Stimulated activated naive CD8-positive, alpha-beta T cell treated with anti-CD3 and anti-CD28 coated beads, Interleukin-15, Interleukin-2, amounts not matched to agents 100 U/mL and 50 U/mL, for 24 hours (primary cell): ENCODE measurements around the gene KSR2.

ENCODE experiments used
- ATAC-seq: fragments of 150-1000 bp; cut with Tn5 transposase; one replicate; pipeline ENCODE4 v1.10.0; 2021
- DNase-seq: peaks from one replicate; pipeline ENCODE4 v3.0.0; 2021

KSR2 gene

GRCh38 chr12:117526757-117527478 lies 441.9 kb downstream of the KSR2 start:
- ATAC-seq (no peak), DNase-seq (no peak)

GRCh38 chr12:117525766-117526165 lies 443.0 kb downstream of the KSR2 start:
- ATAC-seq (no peak), DNase-seq (no peak)

GRCh38 chr12:117524806-117525205 lies 444.0 kb downstream of the KSR2 start:
- ATAC-seq: no peak
- no peak for DNase-seq

GRCh38 chr12:117523971-117524370 lies 444.8 kb downstream of the KSR2 start:
- ATAC-seq: no peak
- no peak for DNase-seq

GRCh38 chr12:117522559-117522958 lies 446.2 kb downstream of the KSR2 start:
- DNase-seq (no peak), ATAC-seq (no peak)

GRCh38 chr12:117521867-117522266 lies 446.9 kb downstream of the KSR2 start:
- DNase-seq (no peak), ATAC-seq (no peak)

GRCh38 chr12:117521346-117521745 lies 447.4 kb downstream of the KSR2 start:
- ATAC-seq (no peak), DNase-seq (no peak)

GRCh38 chr12:117518594-117519270 lies 450.1 kb downstream of the KSR2 start:
- ATAC-seq: no peak
- DNase-seq: no peak

GRCh38 chr12:117517219-117517739 lies 451.5 kb downstream of the KSR2 start:
- ATAC-seq (no peak), DNase-seq (no peak)

- no peak for DNase-seq
- no peak for ATAC-seq
Measured at GRCh38 chr12:117516034-117516433, 452.8 kb downstream of the KSR2 start.

GRCh38 chr12:117514016-117514415 lies 454.8 kb downstream of the KSR2 start:
- DNase-seq (no peak), ATAC-seq (no peak)

- DNase-seq: no peak
- no peak for ATAC-seq
Measured at GRCh38 chr12:117513353-117513752, 455.4 kb downstream of the KSR2 start.

- DNase-seq (no peak), ATAC-seq (no peak)
Measured at GRCh38 chr12:117508468-117508867, 460.3 kb downstream of the KSR2 start.

- no peak for ATAC-seq
- DNase-seq: no peak
Measured at GRCh38 chr12:117507548-117507947, 461.2 kb downstream of the KSR2 start.

GRCh38 chr12:117506333-117506732 lies 462.5 kb downstream of the KSR2 start:
- ATAC-seq (no peak), DNase-seq (no peak)

GRCh38 chr12:117502633-117503032 lies 466.2 kb downstream of the KSR2 start:
- ATAC-seq: no peak
- DNase-seq: no peak

- ATAC-seq: no peak
- DNase-seq: no peak
Measured at GRCh38 chr12:117502233-117502632, 466.6 kb downstream of the KSR2 start.

GRCh38 chr12:117501076-117501869 lies 467.5 kb downstream of the KSR2 start:
- ATAC-seq: no peak

GRCh38 chr12:117499759-117500485 lies 468.9 kb downstream of the KSR2 start:
- DNase-seq (no peak), ATAC-seq (no peak)

More at GRCh38 chr12:117501076-117501869, 467.5 kb downstream of the KSR2 start:
- DNase-seq: no peak

- ATAC-seq (no peak), DNase-seq (no peak)
Measured at GRCh38 chr12:117498880-117499279, 469.9 kb downstream of the KSR2 start.

GRCh38 chr12:117498256-117498655 lies 470.5 kb downstream of the KSR2 start:
- DNase-seq (no peak), ATAC-seq (no peak)

- ATAC-seq (no peak), DNase-seq (no peak)
Measured at GRCh38 chr12:117497407-117497806, 471.4 kb downstream of the KSR2 start.
